MCF 10A (cell line): ENCODE measurements around the gene CDRT4. TPM values are rescaled to one million over a fixed set of nuclear protein-coding genes. Genes with fewer than 3 reads are reported as not detected.

ENCODE experiments used
- BruUV-seq: library from RNA; stranded (reverse); fragments of 400-500 nt; replicated peaks from 2 replicates; lab custom pipeline; 2021; lab: Mats Ljungman, UMichigan
- CTCF ChIA-PET: fragments of 300-600 bp; sonication (Branson Sonifier 250); formaldehyde crosslinking; extraction: SDS; loops from one replicate; lab custom pipeline; 2021; ENCODE audit warnings: antibody characterized with exemption, inconsistent platforms; lab: Yijun Ruan, JAX
- POLR2A ChIA-PET: fragments of 300-600, 350-650 bp; sonication (Branson Sonifier 250); formaldehyde crosslinking; extraction: SDS; loops from one replicate; lab custom pipeline; 2020; ENCODE audit warnings: antibody characterized with exemption, inconsistent platforms; lab: Yijun Ruan, JAX
- DNase-seq: peaks from one replicate; pipeline ENCODE4 v3.0.0-alpha.2; 2018; ENCODE audit not compliant: unreplicated experiment
- H3K27ac Mint-ChIP-seq: one replicate; pipeline ENCODE4 v1.8.0; 2022; ENCODE audit warnings: mild to moderate bottlenecking, low read depth, mixed read lengths; ENCODE audit not compliant: unreplicated experiment
- H3K27me3 Mint-ChIP-seq: one replicate; pipeline ENCODE4 v1.8.0; 2022; ENCODE audit warnings: mixed read lengths; ENCODE audit not compliant: insufficient read depth, unreplicated experiment
- H3K36me3 Mint-ChIP-seq: one replicate; pipeline ENCODE4 v1.8.0; 2022; ENCODE audit warnings: mild to moderate bottlenecking, moderate library complexity, mixed read lengths; ENCODE audit not compliant: insufficient read depth, unreplicated experiment
- H3K4me1 Mint-ChIP-seq: one replicate; pipeline ENCODE4 v1.8.0; 2022; ENCODE audit warnings: mixed read lengths; ENCODE audit not compliant: insufficient read depth, unreplicated experiment
- H3K4me3 Mint-ChIP-seq: one replicate; pipeline ENCODE4 v1.8.0; 2022; ENCODE audit warnings: mild to moderate bottlenecking, moderate library complexity, mixed read lengths; ENCODE audit not compliant: unreplicated experiment
- H3K9me3 Mint-ChIP-seq: one replicate; pipeline ENCODE4 v1.8.0; 2022; ENCODE audit warnings: mixed read lengths; ENCODE audit not compliant: unreplicated experiment
- CTCF ChIP-seq: fragments of 200-600 bp; IDR thresholded peaks from one replicate; pipeline ENCODE4 v1.8.0; 2022; ENCODE audit warnings: antibody characterized with exemption, mild to moderate bottlenecking; ENCODE audit not compliant: unreplicated experiment
- intact Hi-C: fragments of 100-400 bp; cut with micrococcal nuclease; formaldehyde crosslinking; loops from 2 replicates; pipeline ENCODE4 v1.14.1; 2022
- total RNA-seq: library from RNA; stranded (reverse); gene quantifications from 2 replicates; pipeline ENCODE4 v1.2.3, GENCODE V29; 2022

The CDRT4 gene
- total RNA-seq, 1 experiment from 2014 or later = 11.3 TPM

GRCh38 chr17:15513856-15514459 lies 46.5 kb upstream of the CDRT4 start:
- no TSS peak for BruUV-seq
- no peak for TF ChIP-seq CTCF
- Mint-ChIP-seq H3K27ac (no peak overlapping the region), H3K36me3 (peaks cover 24% of the 10 kb centered on the region), H3K9me3 (peaks cover 12% of the 10 kb centered on the region), H3K4me1 (peaks cover 8% of the 10 kb centered on the region), H3K4me3 (no peak overlapping the region), H3K27me3 (no peaks in the 10 kb centered on the region)
- ChIA-PET POLR2A (interaction anchor here (0.6 kb wide), 1 partner anchor 148 kb away, joined by 3 read pairs; no protein-coding TSS in a partner anchor), CTCF (interaction anchor here (2.1 kb wide), 1 partner anchor 11 kb away, joined by 12 read pairs; no protein-coding TSS in a partner anchor)
- intact Hi-C loops = no loop called here
- no peak for DNase-seq

GRCh38 chr17:15513058-15513791 lies 45.8 kb upstream of the CDRT4 start:
- ChIA-PET POLR2A (no interaction called here), CTCF (interaction anchor here (1.0 to 2.1 kb wide), 2 partner anchors 10 to 255 kb away, joined by 4 to 12 read pairs; no protein-coding TSS in a partner anchor)
- H3K27ac Mint-ChIP-seq = no peak overlapping the region
- peaks cover 24% of the 10 kb centered on the region for H3K36me3 Mint-ChIP-seq
- no peak for DNase-seq
- intact Hi-C loops = no loop called here
- H3K4me1 Mint-ChIP-seq = peaks cover 8% of the 10 kb centered on the region
- H3K9me3 Mint-ChIP-seq = peaks cover 12% of the 10 kb centered on the region
- no peak overlapping the region for H3K4me3 Mint-ChIP-seq
- no peaks in the 10 kb centered on the region for H3K27me3 Mint-ChIP-seq
- no TSS peak for BruUV-seq
- no peak for TF ChIP-seq CTCF

DNA sequence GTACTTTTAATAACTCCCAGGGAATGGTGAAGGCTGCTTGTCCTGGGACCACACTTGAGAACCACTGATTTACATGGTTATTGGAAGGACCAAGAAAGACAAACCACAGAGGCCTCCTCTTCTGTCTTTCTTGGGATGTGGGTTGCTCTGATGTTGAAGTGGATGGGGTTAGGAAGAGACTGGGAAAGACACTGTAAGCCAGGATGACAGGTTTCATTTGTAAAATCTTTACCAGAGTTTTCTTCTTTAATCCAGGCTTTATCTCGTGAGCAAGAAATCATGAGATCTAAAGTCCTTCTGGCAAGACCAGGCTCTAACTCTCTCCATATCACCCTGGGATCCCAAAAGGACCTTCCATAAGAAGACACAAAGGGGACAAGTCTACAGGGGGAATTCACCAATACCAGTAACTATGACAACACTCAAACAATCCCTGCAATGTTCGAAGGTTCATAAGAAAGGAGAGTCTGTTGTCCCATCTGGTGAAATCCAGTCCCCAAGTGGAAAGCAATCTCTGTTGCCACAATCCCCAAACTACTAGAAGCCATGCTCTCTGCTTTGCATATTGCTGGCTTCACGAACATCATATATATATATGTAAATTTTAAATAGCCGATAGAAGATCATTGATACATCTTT lies 44.8 kb upstream of the CDRT4 start:
- H3K27ac Mint-ChIP-seq = no peak overlapping the region
- BruUV-seq = no TSS peak
- intact Hi-C loops = no loop called here
- H3K27me3 Mint-ChIP-seq = no peaks in the 10 kb centered on the region
- DNase-seq = no peak
- peaks cover 24% of the 10 kb centered on the region for H3K36me3 Mint-ChIP-seq
- CTCF ChIA-PET = no interaction called here
- TF ChIP-seq CTCF = no peak
- POLR2A ChIA-PET = no interaction called here
- H3K9me3 Mint-ChIP-seq = peaks cover 12% of the 10 kb centered on the region
- H3K4me1 Mint-ChIP-seq = peaks cover 8% of the 10 kb centered on the region
- H3K4me3 Mint-ChIP-seq = no peak overlapping the region

DNA sequence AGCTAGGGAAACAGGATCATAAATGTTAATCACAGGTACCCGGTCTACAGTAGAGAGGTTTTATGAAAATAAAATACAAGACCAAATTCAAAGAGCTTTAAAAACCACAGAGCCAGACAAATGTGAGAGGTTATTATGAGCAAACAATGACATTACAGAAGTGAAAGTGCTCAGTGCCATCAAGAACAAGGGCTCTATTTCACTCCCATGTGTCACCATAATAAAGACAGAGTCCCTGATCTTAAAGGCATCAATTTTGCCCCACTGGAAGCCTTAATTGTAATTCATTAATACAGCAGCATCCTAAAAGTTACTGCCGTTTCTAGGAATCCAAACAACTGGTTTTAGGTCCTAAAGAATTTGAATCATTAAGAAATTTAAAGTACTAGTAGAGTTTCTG lies 43.7 kb upstream of the CDRT4 start:
- CTCF ChIA-PET = interaction anchor here (0.7 to 1.0 kb wide), 2 partner anchors 8 to 249 kb away, joined by 4 to 6 read pairs; no protein-coding TSS in a partner anchor
- H3K36me3 Mint-ChIP-seq = peaks cover 32% of the 10 kb centered on the region
- H3K4me1 Mint-ChIP-seq = peaks cover 8% of the 10 kb centered on the region
- peaks cover 4% of the 10 kb centered on the region for H3K9me3 Mint-ChIP-seq
- H3K4me3 Mint-ChIP-seq = no peak overlapping the region
- TF ChIP-seq CTCF = no peak
- no TSS peak for BruUV-seq
- no peaks in the 10 kb centered on the region for H3K27me3 Mint-ChIP-seq
- no peak for DNase-seq
- POLR2A ChIA-PET = interaction anchor here (0.6 kb wide), 1 partner anchor 1138 kb away, joined by 3 read pairs; no protein-coding TSS in a partner anchor
- H3K27ac Mint-ChIP-seq = no peak overlapping the region
- intact Hi-C loops = no loop called here
